HepG2 (cell line): ENCODE measurements around the gene ZNF511. TPM values are rescaled to one million over a fixed set of nuclear protein-coding genes. Genes with fewer than 3 reads are reported as not detected.

ENCODE experiments used
- CEBPG ChIP-seq: IDR thresholded peaks from 2 replicates; pipeline ENCODE4 v1.6.1; 2016
- ISL2 ChIP-seq: sonication (generic); formaldehyde crosslinking; IDR thresholded peaks from 2 replicates; pipeline ENCODE4 v1.5.0; 2020; ENCODE audit warnings: missing genetic modification reagents
- NONO ChIP-seq, 2 experiments: fragments of 450-650 bp in 1 of 2; sonication (generic) in 1 of 2; formaldehyde crosslinking in 1 of 2; IDR thresholded peaks in 1 of 2; conservative IDR thresholded peaks in 1 of 2; 2 replicates each; pipeline versions ENCODE4 v1.6.1 to v1.8.0; 2017 to 2022; ENCODE audit warnings: mild to moderate bottlenecking in 1 of 2, missing genetic modification reagents in 1 of 2, moderate library complexity in 1 of 2
- ZC3H13 ChIP-seq: sonication (generic); formaldehyde crosslinking; IDR thresholded peaks from 2 replicates; pipeline ENCODE4 v1.8.1; 2023; ENCODE audit warnings: mild to moderate bottlenecking, missing genetic modification reagents, moderate library complexity
- ZNF687 ChIP-seq: sonication (generic); formaldehyde crosslinking; IDR thresholded peaks from 2 replicates; pipeline ENCODE4 v1.5.1; 2020; ENCODE audit warnings: mild to moderate bottlenecking, missing genetic modification reagents, moderate library complexity
- polyA plus RNA-seq, 8 experiments: library from polyadenylated mRNA; depleted of rRNA in 3 of 8; stranded (reverse) in 7 of 8; unstranded in 1 of 8; fragments of >200 nt; fragmentation: Illumina TruSeq in 4 of 8; extraction: Trizol in 4 of 8; gene quantifications; 2 replicates each; pipeline versions ENCODE4 v1.2.1 to v1.2.3, GENCODE V29; 2011 to 2016; ENCODE audit warnings: low read depth in 4 of 8, missing spikeins in 1 of 8, mixed read lengths in 1 of 8; ENCODE audit not compliant: insufficient read depth in 1 of 8
- total RNA-seq, 5 experiments: library from RNA; depleted of rRNA; stranded (reverse); fragments of >200 nt; fragmentation: Illumina TruSeq; extraction: Trizol; gene quantifications; 2 replicates each; pipeline ENCODE4 v1.2.3, GENCODE V29; 2016; ENCODE audit warnings: low read depth in 1 of 5
- TF ChIP-seq, protein P1 (sequence below): sonication (generic); formaldehyde crosslinking; IDR thresholded peaks from 2 replicates; pipeline ENCODE4 v1.5.0; 2020; ENCODE audit warnings: missing genetic modification reagents

The ZNF511 gene
- total and polyA plus RNA-seq, 2 of the 13 experiments (the other 11 are each of a cell fraction or from before 2014, with no cell fraction given): 35.6 to 66.4 TPM

- TF ChIP-seq ZC3H13 (CRISPR knock-in tag) (peak; percentile 57; the same call in 1 of the 2 replicates), ZNF687 (CRISPR knock-in tag) (0 out of 2 replicates have a peak, but pooled peaks have one; percentile 3), CEBPG (CRISPR knock-in tag) (no peak), NONO (IDR thresholded peaks at IDR 0.05) (no peak), NONO (CRISPR knock-in tag; conservative IDR thresholded peaks at IDR 0.05) (0 out of 2 replicates have a peak, but pooled peaks have one; percentile 42), ISL2 (no peak)
- TF ChIP-seq, protein P1, sequence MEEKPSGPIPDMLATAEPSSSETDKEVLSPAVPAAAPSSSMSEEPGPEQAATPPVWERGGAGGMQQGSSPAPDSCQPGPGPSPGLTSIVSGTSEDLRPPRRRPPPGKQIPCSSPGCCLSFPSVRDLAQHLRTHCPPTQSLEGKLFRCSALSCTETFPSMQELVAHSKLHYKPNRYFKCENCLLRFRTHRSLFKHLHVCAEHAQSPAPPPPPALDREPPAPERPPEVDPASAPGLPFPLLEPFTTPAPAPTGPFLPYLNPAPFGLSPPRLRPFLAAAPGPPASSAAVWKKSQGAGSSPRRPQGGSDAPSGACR (CRISPR knock-in tag): no peak
Measured at GRCh38 chr10:133350950-133351329, 42.2 kb downstream of the ZNF511 start (continued).
